IPS DF 4.7 (cell line): ENCODE measurements around the gene HECA.

ENCODE experiments used
- DNase-seq: peaks from one replicate; pipeline ENCODE4 v3.0.0-alpha.2; 2013; ENCODE audit warnings: low spot score; ENCODE audit errors: extremely low read depth

The HECA gene

DNA sequence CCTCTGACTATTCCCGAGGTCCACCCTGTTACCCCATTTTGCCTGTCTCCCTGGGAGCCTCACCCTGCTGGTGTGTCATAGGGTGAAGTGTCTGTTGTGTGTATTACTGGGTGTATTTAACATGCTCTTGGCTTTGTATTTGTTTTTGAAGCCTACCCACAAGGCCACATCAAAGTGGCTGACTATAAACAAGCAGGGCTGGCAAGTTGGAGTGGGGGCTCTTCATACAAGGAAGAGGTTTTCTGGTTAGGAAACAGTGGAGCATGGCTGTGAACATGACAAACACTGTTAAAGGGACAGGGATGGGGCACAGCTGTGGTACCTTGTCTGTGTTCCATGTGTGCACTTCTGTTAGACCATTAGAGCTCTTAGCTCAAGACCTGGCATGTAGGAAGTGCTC is 26.3 kb downstream of the HECA start:
- DNase-seq, result no peak

DNA sequence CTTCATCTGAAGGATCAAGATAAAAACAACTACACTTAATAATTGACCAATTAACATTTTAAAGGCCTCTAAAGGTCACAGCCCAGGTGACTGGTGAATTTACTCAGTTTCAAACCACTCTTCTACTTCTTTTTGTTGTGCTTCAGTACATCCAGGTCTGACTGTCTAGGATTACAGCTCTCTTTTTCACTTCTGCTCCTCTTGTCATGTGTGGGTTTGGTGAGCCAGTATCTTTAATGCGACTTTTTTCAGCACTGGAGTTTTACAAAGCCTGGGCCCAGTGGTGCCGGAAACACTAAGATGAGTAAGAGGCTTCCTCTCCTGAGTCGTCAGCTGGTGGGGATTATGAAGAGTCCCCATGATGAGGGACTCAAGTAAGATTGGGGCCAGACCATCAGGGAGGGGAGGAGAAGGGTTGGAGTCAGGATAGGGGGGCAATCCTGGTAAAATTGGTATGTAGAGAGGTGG is 27.0 kb downstream of the HECA start:
- no peak for DNase-seq

DNA sequence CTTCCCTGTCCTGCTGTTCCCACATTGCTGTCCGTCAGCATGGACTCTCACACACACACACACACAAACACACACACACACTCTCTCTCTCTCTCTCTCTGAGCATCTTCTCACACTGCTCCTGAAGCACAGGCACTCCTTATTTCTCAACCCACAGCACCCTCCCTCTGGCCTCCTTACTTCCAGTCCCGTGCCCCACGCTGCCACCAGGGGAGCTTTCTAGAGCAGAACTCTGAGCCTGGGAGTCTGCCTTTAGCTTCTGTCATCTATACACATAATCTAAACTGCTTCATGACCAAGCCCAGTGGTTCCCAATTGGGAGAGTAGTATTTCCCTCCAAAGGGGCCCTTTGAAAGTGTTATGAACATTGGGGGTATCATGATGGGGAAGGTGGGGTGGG is 29.1 kb downstream of the HECA start:
- no peak for DNase-seq

DNA sequence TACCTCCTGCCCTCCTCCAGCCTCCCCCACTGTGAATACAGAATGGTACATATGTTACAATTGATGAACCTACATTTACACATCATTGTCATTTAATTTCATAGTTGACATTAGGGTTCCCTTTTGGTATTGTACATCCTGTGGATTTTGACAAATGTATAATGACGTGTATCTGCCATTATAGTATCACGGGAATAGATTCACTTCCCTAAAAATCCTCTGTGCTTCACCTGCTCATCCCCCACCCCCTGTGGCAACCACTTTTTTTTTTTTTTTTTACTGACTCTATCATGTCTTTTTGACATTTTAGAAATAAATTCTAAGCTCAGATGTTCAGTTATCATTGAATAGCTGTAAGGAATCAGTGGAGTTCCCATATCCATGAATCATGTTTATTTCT is 30.4 kb downstream of the HECA start:
- DNase-seq, result no peak

DNA sequence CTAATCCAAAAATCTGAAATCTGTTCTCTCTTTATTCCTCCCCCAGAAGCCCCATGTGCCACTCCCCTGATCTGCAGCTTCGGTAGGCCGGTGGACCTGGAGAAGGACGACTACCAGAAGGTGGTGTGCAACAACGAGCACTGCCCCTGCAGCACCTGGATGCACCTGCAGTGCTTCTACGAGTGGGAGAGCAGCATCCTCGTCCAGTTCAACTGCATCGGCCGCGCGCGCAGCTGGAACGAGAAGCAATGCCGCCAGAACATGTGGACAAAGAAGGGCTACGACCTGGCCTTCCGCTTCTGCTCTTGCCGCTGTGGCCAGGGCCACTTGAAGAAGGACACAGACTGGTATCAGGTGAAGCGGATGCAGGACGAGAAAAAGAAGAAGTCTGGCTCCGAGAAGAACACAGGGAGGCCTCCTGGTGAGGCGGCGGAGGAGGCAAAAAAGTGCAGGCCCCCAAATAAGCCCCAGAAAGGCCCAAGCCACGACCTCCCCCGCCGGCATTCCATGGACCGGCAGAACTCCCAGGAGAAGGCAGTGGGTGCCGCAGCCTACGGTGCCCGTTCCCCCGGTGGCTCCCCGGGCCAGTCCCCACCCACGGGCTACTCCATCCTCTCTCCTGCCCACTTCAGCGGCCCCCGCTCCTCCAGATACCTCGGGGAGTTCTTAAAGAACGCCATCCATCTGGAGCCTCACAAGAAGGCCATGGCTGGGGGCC is 31.5 kb downstream of the HECA start:
- DNase-seq, result no peak

DNA sequence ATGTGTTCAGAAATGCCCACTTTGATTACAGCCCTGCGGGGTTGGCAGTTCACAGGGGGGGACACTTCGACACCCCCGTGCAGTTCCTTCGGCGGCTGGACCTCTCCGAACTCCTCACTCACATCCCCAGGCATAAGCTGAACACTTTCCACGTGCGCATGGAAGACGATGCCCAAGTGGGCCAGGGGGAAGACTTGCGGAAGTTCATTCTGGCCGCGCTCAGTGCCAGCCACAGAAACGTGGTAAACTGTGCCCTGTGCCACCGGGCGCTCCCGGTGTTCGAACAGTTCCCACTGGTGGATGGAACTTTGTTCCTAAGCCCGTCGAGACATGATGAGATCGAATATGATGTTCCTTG is 32.1 kb downstream of the HECA start:
- no peak for DNase-seq

DNA sequence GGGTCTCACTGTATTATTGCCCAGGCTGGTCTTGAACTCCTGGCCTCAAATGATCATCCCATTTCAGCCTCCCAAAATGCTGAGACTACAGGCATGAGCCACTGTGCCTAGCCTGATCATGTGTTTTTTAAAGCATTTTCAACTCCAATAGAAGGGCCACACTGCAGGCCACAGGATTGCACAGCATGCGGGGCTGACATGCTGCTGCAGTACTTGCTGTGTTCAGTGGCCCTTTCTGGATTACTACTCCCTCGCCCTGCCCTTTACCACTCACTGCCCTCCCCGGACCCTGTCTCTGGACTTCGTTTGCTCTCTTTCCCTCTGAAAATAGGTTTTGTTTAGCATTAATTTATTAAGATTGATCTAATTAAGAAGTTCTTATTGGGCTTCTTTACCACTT is 37.3 kb downstream of the HECA start:
- no peak for DNase-seq

DNA sequence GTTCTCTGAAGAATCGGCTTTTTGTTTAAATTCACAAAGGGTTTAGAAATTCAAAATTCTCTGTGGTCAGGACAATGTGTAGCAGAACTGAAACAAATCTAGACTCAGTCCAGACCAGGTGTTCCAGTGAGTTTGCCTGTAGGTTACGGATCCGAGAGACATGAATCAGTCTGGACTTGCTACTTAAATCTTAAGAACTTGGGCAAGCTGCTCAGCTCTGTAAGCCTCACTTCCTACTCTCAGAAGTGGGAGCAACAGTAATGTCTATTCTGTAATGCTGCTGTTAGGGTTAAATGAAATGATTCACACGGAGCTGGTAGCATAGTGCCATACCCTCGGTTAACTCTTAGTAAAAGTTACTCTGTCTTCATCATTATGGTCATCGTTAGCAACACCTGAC is 37.7 kb downstream of the HECA start:
- no peak for DNase-seq

DNA sequence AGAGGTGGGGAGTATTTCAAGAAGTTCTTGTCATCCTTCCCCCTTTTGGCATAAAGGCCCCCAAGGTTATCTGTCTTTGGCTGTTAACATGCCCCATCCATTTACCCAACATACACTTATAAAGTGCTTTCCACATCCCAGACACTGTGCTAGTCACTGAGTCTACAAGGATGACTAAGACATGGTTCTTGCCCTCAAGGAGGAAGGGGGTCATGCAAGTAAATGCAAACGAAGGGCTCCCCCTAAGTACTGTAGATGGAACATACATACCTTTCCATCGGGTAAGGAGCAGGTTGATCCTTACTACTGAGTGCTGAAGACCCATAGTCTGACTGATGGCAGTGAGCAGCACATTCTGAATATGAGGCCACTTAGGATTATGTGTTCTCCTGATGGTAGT is 38.3 kb downstream of the HECA start:
- DNase-seq, result no peak

DNA sequence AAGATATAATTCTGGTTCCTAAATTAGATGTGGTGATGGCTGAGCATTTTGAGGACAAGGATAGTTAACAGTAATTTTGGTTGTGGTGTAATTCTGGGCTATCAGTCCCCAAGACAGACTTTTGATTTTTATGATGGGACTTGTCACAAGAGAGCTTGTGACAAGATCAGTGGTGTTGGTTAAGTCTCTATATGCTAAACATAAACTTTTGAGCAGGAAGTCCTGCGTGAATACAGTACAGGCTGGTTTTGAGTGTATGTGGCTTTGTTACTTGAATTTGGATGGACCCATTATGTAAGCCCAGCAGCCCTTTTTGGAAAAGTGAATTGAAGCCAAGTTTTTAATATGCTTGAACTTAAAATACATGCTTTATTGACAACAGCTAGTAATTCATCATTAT is 38.9 kb downstream of the HECA start:
- DNase-seq, result no peak

DNA sequence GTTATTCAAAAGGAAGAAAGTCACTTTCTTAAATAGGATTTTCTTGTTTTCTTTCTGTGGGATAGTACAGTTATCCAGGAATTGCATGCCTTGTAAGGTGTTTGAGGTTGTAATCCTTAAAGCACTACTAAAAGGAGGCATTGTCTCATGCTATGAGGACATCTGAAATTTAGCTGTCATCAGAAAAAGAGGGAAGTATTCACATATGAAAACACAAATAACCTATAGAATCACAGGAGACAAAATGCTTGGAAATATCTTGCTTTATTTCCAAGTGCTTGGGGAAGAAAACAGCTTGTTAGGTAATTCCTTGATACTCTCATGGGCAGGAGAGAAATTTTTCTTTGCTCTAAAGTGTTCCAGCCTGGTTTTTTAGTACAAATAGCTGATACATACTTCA is 40.1 kb downstream of the HECA start:
- DNase-seq, result no peak

DNA sequence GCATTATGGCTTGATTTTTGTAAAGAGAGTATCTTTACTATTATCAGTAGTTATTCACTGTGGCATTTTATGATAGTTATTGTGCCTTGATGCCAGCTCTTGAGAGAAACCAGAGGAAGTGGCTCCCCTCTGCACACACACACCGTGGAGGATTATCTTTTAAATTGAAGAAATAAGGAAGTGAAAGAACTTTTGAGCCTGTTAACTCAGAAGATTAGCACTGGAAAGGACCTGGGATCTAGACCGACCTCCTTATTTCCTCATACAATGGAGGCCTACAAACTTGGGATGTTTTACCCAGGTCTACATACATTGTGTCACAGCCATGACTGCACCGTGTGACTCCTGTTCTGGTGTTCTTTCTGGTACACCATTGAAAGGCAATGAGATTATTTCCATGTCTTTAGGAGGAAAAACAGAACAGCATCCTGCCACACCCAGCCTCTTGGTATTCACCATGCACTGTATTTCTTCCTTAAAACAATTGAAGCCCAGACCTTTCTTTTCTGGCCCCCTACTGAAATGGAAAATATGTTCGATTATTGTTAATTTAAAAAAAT is 40.6 kb downstream of the HECA start:
- DNase-seq, result no peak

DNA sequence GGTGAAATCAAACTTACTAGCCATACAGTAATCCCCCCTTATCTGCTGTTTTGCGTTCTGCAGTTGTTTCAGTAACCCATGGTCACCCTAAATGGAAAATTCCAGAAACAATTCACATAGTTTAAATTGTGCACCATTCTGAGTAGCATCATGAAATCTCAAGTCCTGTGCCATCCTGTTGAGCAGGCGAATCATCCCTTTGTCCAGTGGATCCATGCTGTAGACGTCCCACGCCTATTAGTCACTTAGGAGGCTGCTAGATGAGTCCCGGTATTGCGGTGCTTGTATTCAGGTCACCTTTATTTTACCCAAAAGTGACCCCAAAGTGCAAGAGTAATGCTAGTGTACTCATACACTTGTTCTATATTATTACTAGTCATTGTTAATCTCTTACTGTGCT is 46.4 kb downstream of the HECA start:
- no peak for DNase-seq

DNA sequence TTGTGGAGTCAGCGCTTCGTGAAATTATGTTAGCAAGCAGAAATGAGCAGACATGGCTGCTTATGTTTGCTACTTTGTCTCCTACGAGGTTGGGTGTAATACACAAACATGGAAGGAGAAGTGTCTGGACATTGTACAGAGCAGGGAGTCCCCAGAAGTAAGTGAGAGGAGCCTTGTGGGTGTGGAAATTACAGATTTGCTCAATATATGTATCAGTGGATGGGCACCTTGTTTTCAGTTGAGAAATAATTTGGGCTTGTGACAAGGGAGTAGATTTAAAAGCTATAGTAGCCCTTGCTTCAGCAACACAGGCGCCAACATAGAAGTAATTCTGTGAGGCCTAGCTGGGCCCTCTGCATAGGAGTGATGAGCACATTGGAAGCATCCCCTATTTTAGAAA is 49.2 kb downstream of the HECA start:
- no peak for DNase-seq

DNA sequence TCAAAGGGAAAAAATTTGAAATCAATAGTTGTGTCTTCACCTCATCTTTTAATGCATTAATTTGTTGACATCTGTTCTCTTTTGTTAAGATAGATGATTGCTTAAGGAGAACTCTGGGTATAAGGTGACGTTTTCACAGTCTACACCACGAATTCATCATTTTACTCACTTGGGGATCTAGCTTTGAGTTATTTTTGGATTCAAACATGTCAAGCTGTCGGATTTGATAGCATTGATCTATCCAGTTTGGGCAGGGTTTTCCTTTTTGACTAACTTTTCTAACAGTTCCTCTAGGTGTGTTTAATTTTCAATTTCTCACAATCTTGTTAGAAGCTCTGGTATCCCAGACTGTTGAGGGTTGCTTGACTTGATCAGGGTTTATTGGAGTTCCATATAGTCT is 49.6 kb downstream of the HECA start:
- no peak for DNase-seq

DNA sequence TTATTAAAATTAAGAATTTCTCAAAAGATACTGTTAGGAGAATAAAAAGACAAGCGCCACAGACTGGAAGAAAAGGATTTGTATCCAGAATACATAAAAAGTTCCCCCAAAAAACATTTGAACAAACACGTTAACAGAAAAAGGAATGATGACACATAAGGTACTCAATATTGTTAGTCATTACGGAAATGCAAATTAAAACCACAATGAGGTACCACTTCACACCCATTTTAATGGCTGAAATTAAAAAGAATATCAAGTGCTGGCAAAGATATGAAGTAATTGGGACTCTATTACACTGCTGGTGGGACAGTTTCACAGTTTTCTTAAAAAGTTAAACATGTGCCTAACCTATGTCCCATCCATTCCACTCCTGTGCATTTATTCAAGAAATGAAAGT is 51.4 kb downstream of the HECA start:
- DNase-seq, result no peak

DNA sequence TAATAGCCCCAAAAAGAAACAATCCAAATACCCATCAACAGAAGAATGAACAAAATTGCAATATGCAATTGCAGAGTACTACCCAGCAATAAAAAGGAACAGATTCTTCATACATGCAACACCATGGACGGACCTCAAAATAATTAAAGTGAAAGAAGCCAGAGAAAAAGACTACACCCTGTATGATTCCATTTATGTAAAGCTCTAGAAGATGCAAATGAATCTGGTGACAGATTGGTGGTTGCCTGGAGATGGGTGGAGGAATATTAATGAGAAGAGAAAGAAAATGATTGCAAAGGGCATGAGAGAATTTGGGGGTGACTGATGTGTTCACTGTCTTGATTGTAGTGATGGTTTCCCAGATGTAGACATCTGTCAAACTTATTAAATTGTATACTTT is 51.8 kb downstream of the HECA start:
- DNase-seq, result no peak

DNA sequence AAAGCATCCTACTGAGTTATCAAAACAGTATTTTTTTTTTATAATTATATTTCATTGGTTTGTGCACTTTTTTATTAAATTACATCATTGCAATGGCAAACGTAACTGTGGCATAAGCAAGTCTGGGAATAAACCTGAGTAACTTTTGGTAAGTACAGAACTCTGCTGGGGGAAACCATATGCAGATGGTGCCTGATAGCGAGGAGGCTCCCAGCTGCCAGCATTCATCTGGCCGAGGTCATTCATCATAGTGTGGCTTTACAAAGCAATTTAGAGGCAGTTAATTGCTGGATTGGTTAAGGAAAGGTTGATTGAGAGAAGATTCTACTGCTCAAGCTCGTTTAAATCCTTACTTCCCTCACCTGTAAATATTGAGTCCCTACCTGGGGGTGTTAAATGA is 52.6 kb downstream of the HECA start:
- DNase-seq, result no peak

DNA sequence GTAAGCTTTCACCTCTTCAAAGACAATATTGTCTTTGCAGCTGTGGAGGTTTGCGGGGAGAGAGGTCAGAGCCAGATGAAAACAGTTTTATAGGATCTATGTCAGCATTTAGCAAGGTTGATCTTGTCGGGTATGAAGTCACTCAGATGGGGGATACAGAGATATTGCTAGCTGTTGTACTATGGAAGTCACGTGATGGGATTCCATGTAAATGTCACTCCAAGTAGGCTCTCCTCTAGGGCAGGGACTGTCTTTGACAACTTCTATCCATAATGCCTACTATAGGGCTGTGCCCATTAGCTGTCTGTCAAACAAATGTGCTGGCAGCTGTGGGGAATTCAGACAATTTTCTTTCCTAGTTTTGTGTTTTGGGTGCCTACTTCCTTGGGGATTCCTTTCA is 54.8 kb downstream of the HECA start:
- DNase-seq, result no peak

DNA sequence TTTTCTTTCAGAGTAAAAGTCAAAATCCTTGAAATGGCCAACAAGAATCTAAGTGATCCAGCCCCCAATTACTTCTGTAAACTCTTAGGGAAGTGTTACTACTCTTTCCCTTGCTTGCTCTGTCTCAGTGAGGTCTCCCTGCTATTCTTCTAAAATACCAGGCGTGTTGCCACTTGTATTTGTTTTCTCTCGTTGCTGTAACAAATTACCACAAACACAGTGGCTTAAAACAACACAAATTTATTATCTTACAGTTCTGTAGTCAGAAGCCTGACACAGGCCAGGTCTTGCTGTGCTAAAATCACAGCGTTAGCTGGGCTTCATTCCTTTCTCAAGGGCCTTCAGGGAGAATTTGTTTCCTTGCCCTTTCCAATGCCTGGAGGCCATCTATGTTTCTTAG is 59.9 kb downstream of the HECA start:
- no peak for DNase-seq

DNA sequence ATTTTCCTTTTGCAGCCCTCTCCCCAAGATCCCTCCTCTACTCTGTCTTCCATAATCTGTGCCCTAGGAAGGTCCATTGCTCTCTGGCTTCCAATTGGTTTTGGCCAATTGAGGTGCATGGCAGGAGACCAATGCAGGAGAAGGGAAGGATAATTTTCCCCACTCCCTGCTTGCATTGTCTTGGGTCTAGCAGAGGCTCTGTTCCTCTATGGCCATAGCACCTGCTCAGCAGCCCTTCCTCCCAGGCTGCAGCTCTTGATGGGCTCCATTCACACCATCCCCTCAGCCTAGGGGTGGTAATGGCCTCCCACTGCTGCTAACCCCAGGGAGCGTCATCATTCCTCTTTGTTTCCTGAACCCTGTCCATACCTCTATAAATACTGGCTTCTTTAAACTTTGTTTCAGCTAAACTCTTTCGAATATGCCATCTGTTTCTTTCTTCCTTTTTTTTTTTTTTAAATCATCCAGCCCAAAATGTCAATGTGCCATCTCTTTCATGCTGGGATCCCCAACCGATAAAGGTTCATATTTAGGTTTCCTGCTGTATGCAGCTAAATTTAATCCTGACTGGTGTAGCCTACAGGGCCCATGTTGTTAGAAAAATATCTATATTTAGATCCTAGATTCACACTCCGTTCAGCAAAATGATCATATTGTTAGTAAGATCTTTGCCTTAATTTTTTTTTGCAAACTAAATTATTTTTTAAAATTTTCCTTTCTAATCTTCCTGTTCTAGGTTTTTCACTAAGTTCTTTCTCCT is 63.8 kb downstream of the HECA start:
- no peak for DNase-seq

DNA sequence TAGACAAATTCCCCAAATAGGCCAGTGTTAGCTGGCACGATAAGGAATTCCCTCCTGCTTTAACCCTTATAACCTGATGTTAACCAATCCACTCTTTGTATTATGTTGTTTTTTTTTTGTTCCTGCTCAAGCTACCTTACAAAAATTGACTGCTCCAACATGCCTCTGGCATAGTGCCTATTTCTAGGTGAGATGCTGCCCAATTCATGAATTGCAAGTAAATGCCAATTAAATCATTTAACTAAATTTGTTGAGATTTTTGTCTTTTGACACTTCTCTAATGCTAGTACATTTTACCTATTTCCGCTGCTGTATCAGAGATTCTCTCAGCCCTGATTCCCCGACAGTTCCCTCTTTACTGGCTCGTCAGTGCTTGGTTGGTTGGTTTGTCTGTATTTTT is 66.5 kb downstream of the HECA start:
- no peak for DNase-seq

DNA sequence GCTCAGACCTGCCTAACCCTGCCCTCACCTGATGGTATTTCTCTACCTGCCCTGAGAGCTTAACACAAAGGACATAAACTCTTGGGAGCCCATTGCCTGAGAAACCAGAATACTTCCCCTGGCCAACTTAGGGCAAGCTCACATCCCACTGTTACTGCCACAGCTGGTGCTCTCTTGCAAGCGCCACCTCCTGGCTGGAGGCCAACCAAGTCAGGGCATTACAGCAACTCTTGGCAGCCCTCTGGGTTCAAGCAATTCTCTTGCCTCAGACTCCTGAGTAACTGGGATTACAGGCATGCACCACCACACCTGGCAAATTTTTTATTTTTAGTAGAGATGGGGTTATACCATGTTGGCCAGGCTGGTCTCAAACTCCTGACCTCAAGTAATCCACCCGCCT is 70.1 kb downstream of the HECA start:
- no peak for DNase-seq
